Measurements from ENCODE around the gene CHRNB2. TPM values are rescaled to one million over a fixed set of nuclear protein-coding genes. Genes with fewer than 3 reads are reported as not detected.

Gene CHRNB2
- total RNA-seq, 4 donors from 2014 or later: not detected

- 58 to 61% methylated on average over 2 of the region's 2 CpGs for WGBS, 2 donors
- no peak overlapping the region for H3K27ac ChIP-seq
- H3K4me3 ChIP-seq: no peak overlapping the region
- H3K27me3 ChIP-seq: no peaks in the 10 kb centered on the region
- no peaks in the 10 kb centered on the region for H3K9me3 ChIP-seq
- peaks cover 3 to 32% (median 11%) of the 10 kb centered on the region in 3 donors for H3K36me3 ChIP-seq
- no peak for TF ChIP-seq POLR2A (IDR thresholded peaks at IDR 0.05)
- no peak for TF ChIP-seq CTCF (IDR thresholded peaks at IDR 0.05)
- no peak for TF ChIP-seq EP300 (IDR thresholded peaks at IDR 0.05)
- peaks cover 0 to 84% (median 39%) of the 10 kb centered on the region in 4 donors for H3K4me1 ChIP-seq
- DNase-seq (ENCODE audit: low spot score in 2 of 2): no peak
These were observed 35.7 kb downstream of the CHRNB2 start for GRCh38 chr1:154603317-154603716.

GRCh38 chr1:154605534-154605933 is 38.0 kb downstream of the CHRNB2 start:
- Histone ChIP-seq H3K9me3 (no peaks in the 10 kb centered on the region), H3K4me3 (no peak overlapping the region), H3K27ac (peak overlapping the region in 1 of 4 donors; percentile 98), H3K4me1 (peaks cover 0 to 73% (median 36%) of the 10 kb centered on the region in 4 donors), H3K36me3 (peaks cover 0 to 18% (median 5%) of the 10 kb centered on the region in 3 donors), H3K27me3 (no peaks in the 10 kb centered on the region)
- WGBS, 2 donors: 48% methylated on average over 2 of the region's 2 CpGs
- no peak for TF ChIP-seq POLR2A (IDR thresholded peaks at IDR 0.05)
- TF ChIP-seq EP300 (IDR thresholded peaks at IDR 0.05): no peak
- no peak for TF ChIP-seq CTCF (IDR thresholded peaks at IDR 0.05)
- DNase-seq (ENCODE audit: low spot score in 2 of 2): no peak

- peak overlapping the region; percentile 68 to 100 (median 78) for H3K4me3 ChIP-seq
- 3 to 4% methylated on average over 11 of the region's 11 CpGs for WGBS, 2 donors
- H3K27ac ChIP-seq: peak overlapping the region; percentile 90 to 99 (median 98)
- DNase-seq (ENCODE audit: low spot score in 2 of 2): no peak
- no peaks in the 10 kb centered on the region for H3K27me3 ChIP-seq
- no peaks in the 10 kb centered on the region for H3K9me3 ChIP-seq
- H3K36me3 ChIP-seq: peaks cover 0 to 2% (median 0%) of the 10 kb centered on the region in 3 donors
- TF ChIP-seq POLR2A (IDR thresholded peaks at IDR 0.05) (no peak), CTCF (IDR thresholded peaks at IDR 0.05) (no peak), EP300 (IDR thresholded peaks at IDR 0.05) (no peak)
- H3K4me1 ChIP-seq: peaks cover 0 to 71% (median 34%) of the 10 kb centered on the region in 4 donors
These were observed 39.6 kb downstream of the CHRNB2 start for GRCh38 chr1:154607106-154607608.

GRCh38 chr1:154607609-154608396 is 40.2 kb downstream of the CHRNB2 start, which contains the start of gene ADAR:
ADAR (minus strand) TSS chr1:154608186; CDS start chr1:154608006, 180 bp downstream.
- peak in 1 of 2 donors; percentile 62 for TF ChIP-seq POLR2A (IDR thresholded peaks at IDR 0.05)
- TF ChIP-seq EP300 (IDR thresholded peaks at IDR 0.05): peak in 1 of 2 donors; percentile 85
- no peak for TF ChIP-seq CTCF (IDR thresholded peaks at IDR 0.05)
- Histone ChIP-seq H3K27me3 (no peaks in the 10 kb centered on the region), H3K4me1 (peaks cover 0 to 65% (median 34%) of the 10 kb centered on the region in 4 donors), H3K4me3 (peak within 1 kb of the TSS; percentile 68 to 100 (median 78)), H3K27ac (peak within 1 kb of the TSS; percentile 90 to 99 (median 98)), H3K9me3 (no peaks in the 10 kb centered on the region), H3K36me3 (no peaks in the 10 kb centered on the region)
- WGBS, 2 donors: 0 to 1% methylated on average over 43 to 46 of the region's 59 CpGs
- DNase-seq (ENCODE audit: low spot score in 2 of 2): peak; percentile 84 to 90

All from tibial nerve (tissue), 4 donors.